ENCODE results near the gene TRPC4AP.

TRPC4AP gene

DNA sequence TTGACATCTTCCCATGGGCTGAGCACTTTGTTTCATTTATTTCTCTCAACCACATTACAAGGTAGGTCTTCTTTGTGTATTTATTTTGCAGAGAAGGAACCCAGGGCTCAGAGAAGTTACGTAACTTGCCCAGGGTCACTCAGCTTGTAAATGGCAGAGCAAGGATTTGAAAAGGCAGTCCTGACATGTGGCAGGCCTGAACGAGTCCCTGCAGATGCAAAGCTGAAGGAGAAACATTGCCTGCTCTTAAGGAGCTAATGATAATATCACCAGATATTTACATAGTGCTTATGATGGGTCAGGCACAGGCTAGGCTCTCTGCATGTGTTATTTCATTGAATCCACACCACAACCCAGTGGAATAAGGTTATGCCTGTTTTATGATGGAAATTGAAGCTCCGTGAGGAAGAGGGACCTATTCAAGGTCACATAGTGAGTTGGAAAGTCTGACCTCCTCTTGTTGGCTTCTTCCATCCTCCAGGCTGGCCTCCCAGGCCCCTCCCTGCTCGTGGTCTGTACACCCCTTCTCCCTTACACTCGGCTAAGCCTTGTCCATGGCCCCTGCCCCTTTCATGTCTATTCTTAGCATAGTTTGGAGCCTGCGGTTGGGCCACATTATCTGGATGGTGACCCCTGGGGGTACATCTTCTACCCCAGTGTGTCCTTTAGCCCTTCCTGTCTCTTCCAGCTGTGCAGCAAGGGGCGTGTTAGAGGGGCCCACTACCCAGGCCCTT is 124.4 kb downstream of the TRPC4AP start:
- no peak for DNase-seq (ENCODE audit: low read depth)

DNA sequence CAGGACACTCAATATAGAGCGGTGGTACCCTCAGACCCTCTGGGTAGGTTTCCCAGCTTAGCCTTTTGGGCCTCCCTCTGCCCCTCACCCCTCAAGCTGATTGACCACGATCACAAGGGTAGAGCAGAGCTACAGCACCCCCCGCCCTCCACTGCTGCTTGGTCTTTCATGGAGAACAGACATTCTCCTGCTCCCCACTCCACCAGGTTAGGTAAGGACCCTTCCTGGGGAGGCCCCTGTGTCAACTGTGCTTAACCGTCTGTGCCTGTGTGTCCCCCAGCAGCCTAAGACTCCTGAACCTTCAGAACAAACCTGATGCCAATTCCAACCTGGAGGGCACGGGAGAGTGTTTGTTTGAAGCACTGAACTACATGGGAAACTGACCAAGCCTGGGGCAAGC is 125.2 kb downstream of the TRPC4AP start:
- DNase-seq (ENCODE audit: low read depth): no peak

DNA sequence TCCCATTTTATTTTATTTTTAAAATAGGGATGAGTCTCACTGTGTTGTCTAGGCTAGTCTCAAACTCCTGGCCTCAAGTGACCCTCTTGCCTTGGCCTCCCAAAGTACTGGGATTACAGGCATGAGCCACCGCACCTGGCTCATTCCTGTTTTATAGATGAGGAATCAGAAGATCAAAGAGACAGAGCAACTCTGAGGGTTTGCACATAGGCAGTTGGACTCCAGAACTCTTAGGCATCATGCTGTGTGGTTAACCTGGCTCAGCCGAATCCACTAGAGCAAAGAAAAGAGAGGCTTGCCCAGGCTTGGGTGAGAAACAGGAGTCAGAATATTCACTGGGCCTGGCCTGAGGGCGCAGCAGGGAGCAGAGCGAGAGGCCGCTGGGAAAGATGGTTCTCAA is 127.6 kb downstream of the TRPC4AP start:
- no peak for DNase-seq (ENCODE audit: low read depth)

DNA sequence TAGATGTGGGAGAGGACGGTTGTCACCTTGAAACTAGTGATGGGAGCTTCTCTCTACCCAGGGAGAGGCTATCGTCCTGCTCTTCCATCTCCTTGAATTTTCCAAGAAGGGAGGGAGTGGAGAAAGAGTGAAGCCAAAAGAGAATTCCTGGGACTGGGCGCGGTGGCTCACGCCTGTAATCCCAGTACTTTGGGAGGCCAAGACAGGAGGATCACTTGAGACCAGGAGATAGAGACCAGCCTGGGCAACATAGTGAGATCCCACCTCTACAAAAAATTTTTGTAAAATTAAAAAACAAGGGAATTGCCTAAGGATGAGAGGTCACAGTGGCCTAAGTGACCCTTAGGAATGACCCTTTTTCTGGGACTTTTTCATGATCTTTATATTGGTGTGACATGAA is 128.1 kb downstream of the TRPC4AP start:
- no peak for DNase-seq (ENCODE audit: low read depth)

DNA sequence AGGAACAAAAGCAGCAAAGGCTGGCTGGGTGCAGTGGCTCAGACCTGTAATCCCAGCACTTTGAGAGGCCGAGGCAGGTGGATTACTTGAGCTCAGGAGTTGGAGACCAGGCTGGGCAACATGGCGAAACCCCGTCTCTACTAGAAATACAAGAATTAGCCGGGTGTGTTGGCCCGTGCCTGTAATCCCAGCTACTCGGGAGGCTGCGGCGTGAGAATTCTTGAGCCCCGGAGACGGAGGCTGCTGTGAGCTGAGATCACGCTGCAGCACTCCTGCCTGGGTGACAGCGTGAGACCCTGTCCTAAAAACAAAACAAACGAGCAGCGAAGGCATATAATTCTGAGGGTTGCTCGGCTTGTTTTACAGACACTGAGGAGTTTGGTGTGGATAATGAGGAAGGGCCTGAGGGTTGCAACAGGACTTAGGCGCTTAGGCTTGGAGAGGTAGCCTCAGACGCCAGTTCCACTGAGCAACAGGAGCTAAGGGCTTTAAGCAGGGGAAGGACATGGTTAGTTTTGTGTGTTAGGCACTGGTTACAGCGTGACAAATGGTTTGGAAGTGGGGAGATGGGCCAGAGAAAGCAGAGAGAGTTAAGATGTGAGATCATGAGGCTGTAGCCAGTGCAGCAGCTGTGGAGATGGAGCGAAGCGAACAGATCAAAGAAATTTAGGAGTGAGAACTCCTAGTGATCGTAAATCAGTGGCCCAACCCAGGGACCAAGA is 135.7 kb downstream of the TRPC4AP start:
- no peak for DNase-seq (ENCODE audit: low read depth)

DNA sequence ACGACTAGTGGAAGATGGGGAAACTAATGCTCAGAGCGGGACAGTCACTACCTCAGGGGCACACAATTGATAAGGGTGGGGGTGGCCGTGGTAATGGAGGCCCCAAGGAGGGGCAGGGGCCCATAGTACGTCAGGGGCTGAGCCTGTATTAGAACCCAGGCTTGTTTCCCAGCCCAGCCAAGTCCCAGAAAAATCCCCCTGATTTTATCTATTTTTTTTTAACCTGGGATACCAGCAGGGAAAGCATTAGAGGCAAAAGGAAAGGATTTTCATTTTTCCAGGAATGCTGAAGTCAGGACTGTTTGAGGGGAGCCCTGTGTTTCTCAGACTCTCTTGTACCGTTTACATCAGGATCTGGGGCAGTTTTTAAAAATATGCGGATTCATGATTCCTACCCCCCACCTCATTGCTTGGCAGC is 136.6 kb downstream of the TRPC4AP start:
- no peak for DNase-seq (ENCODE audit: low read depth)

DNA sequence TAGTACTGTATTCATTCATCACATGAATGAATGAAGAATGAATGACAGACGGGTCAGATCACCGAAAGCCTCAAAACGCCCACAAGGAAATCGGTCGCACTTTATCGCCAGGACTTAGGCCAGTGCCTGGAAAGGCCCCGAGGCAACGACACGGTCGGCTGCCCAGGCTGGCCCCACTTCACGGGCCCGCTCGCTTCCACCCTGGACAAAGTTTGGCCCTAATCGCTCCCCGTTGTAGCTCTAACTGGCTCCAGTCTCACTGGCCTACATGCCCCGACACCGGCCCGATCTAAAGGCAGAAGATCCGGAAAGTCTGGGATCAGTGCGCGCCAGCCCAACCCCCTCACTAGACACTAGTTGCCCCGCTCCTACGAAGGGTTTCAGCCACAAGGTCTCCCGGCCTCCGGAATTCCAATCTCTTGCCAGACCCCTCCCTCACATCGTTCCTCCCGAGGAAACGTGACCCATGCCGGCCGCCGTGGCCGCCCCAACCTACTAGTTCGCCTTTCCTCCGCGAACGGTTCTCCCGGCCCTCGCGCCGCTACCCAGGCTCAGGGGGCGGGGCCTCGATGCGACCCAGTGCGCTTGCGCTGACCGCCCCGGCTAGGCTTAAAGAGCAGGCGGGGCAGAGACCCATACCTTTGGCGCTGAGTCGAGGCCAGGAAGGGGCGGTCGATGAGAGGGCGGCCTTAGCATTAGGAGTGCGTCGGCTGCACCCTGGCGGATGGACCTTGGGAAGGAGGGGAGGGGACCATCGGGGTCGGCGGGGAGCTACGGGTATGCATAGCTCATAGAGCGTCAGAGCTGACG is 137.2 kb downstream of the TRPC4AP start, which contains the start of the genes GSS and MYH7B:
GSS (minus strand) TSS at position 576 of the 810 bp plus-strand sequence. CDS start 3,954 bp downstream, outside the sequence.
MYH7B (plus strand) TSS at position 638 of the 810 bp plus-strand sequence. CDS start 22,138 bp downstream, outside the sequence.
- peak; percentile 97 for DNase-seq (ENCODE audit: low read depth)

DNA sequence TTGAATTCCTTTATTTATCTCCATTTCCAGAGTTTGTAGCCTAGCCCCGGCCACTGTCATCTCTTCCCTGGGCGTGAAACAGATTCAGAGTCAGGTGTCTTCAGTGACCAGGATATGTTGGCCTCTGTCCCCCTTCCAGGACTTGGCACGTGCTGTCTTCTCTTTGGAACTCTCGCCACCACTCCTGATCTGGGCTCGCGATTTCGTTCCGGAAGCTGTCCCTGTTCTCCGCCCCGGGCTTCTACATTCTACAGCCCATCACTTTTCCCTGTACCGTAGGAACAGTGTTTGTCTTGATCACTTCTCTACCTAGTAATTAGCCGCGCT is 137.7 kb downstream of the TRPC4AP start:
- DNase-seq (ENCODE audit: low read depth): no peak

DNA sequence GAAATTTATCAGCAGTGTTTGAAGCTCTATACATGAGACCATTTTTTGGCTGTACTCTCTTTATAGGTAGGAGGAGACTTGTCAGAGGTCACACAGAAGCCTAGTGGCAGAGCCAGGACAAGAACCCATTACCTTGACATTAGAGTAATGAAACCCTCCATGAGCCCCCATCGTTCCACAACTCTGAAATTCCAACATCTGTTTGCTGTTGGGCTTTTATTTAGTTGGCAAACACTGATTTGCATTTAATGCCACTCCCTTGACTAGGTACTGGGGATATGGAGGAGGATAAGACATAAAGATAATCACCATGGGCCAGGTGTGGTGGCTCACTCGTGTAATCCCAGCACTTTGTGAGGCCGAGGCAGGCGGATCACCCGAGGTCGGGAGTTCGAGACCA is 138.6 kb downstream of the TRPC4AP start:
- DNase-seq (ENCODE audit: low read depth): no peak

DNA sequence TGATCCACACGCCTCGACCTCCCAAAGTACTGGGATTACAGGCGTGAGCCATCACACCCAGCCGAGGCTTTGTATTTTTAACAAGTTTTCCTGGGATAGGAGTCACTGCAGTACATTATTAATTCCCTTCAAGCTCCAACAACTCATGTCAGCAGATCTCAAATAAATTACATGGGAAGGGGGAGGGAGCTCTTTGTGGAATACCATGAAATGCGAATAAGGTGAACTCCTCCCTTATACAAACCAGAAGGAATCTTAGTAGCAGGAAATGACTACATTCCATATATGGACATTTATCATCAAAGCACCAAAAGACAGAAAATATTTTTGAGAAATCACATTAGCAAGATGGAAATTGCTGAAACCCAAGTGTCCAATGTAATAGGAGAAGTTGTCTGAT is 139.9 kb downstream of the TRPC4AP start:
- DNase-seq (ENCODE audit: low read depth): no peak

Measured in activated T-cell treated with anti-CD3 and anti-CD28 coated beads for 24 hours (primary cell).